ENCODE measurements around the gene FAM47E.

The FAM47E gene

GRCh38 chr4:76224171-76224570, 27.4 kb upstream of the FAM47E start:
- CTCF ChIA-PET = interaction anchor here (0.6 to 2.7 kb wide), 2 partner anchors 142 to 154 kb away, joined by 3 to 8 read pairs; no protein-coding TSS in a partner anchor
- Histone ChIP-seq H3K36me3 (ENCODE audit: control insufficient read depth in 2 of 2, insufficient read depth in 1 of 2, low read length in 2 of 2) (no peaks in the 10 kb centered on the region), H3K9me3 (ENCODE audit: control insufficient read depth, insufficient read depth, low read depth, low read length) (no peaks in the 10 kb centered on the region), H3K27ac (ENCODE audit: extremely low read depth, low read depth, low read length) (no peak overlapping the region), H3K4me3 (ENCODE audit: low read depth, low read length) (no peak overlapping the region), H3K4me1 (ENCODE audit: control insufficient read depth, insufficient read depth, low read length) (no peaks in the 10 kb centered on the region)
- POLR2A ChIA-PET = no interaction called here
- TF ChIP-seq ZNF660 (tag by site-specific recombination; IDR thresholded peaks at IDR 0.05) = no peak
- no peak for TF ChIP-seq KLF10 (tag by site-specific recombination; IDR thresholded peaks at IDR 0.05)
- TF ChIP-seq ZSCAN16 (tag by site-specific recombination; IDR thresholded peaks at IDR 0.05) = no peak
- no peak for TF ChIP-seq ZNF692 (tag by site-specific recombination; IDR thresholded peaks at IDR 0.05)
- no peak for TF ChIP-seq ZNF366 (tag by site-specific recombination; conservative IDR thresholded peaks at IDR 0.05)
- TF ChIP-seq ZNF202 (tag by site-specific recombination; IDR thresholded peaks at IDR 0.05; ENCODE audit: borderline replicate concordance) = no peak
- no peak for TF ChIP-seq PRDM2 (tag by site-specific recombination; IDR thresholded peaks at IDR 0.05; ENCODE audit: borderline replicate concordance)
- TF ChIP-seq REST (tag by site-specific recombination; IDR thresholded peaks at IDR 0.05) = no peak
- no peak for TF ChIP-seq ZNF664 (tag by site-specific recombination; IDR thresholded peaks at IDR 0.05)
- no peak for TF ChIP-seq SCRT2 (tag by site-specific recombination; IDR thresholded peaks at IDR 0.05)

- CTCF ChIA-PET = interaction anchor here (1.1 kb wide), 1 partner anchor 11 kb away, joined by 3 read pairs; no protein-coding TSS in a partner anchor
- TF ChIP-seq ZNF654 (tag by site-specific recombination; IDR thresholded peaks at IDR 0.05; ENCODE audit: low read depth) = no peak
- no peak for TF ChIP-seq ZNF585B (tag by site-specific recombination; IDR thresholded peaks at IDR 0.05)
- TF ChIP-seq PRDM4 (tag by site-specific recombination; IDR thresholded peaks at IDR 0.05) = no peak
- TF ChIP-seq YY2 (tag by site-specific recombination; IDR thresholded peaks at IDR 0.05) = no peak
- TF ChIP-seq ZNF473 (tag by site-specific recombination; IDR thresholded peaks at IDR 0.05) = no peak
- TF ChIP-seq ZNF175 (tag by site-specific recombination; IDR thresholded peaks at IDR 0.05) = no peak
- TF ChIP-seq ZBTB21 (tag by site-specific recombination; IDR thresholded peaks at IDR 0.05) = no peak
- no peak for TF ChIP-seq SCRT1 (tag by site-specific recombination; IDR thresholded peaks at IDR 0.05; ENCODE audit: borderline replicate concordance)
- Histone ChIP-seq H3K9me3 (ENCODE audit: control insufficient read depth, insufficient read depth, low read depth, low read length) (no peaks in the 10 kb centered on the region), H3K36me3 (ENCODE audit: control insufficient read depth in 2 of 2, insufficient read depth in 1 of 2, low read length in 2 of 2) (no peaks in the 10 kb centered on the region), H3K27ac (ENCODE audit: extremely low read depth, low read depth, low read length) (no peak overlapping the region), H3K4me1 (ENCODE audit: control insufficient read depth, insufficient read depth, low read length) (no peaks in the 10 kb centered on the region), H3K4me3 (ENCODE audit: low read depth, low read length) (no peak overlapping the region)
- POLR2A ChIA-PET = no interaction called here
Measured at GRCh38 chr4:76226418-76226817, 25.1 kb upstream of the FAM47E start.

Measured in HEK293 (cell line).